ENCODE data around the gene SLC4A4. TPM values are rescaled to one million over a fixed set of nuclear protein-coding genes. Genes with fewer than 3 reads are reported as not detected.

The SLC4A4 gene
- total and polyA plus RNA-seq, 10 of the 15 experiments (the other 5 are each of a cell fraction or from before 2014, with no cell fraction given) = 0.05 to 0.44 (median 0.18) TPM

GRCh38 chr4:71404049-71404448 lies 65.2 kb downstream of the SLC4A4 start (continued):
- TF ChIP-seq, protein P1, sequence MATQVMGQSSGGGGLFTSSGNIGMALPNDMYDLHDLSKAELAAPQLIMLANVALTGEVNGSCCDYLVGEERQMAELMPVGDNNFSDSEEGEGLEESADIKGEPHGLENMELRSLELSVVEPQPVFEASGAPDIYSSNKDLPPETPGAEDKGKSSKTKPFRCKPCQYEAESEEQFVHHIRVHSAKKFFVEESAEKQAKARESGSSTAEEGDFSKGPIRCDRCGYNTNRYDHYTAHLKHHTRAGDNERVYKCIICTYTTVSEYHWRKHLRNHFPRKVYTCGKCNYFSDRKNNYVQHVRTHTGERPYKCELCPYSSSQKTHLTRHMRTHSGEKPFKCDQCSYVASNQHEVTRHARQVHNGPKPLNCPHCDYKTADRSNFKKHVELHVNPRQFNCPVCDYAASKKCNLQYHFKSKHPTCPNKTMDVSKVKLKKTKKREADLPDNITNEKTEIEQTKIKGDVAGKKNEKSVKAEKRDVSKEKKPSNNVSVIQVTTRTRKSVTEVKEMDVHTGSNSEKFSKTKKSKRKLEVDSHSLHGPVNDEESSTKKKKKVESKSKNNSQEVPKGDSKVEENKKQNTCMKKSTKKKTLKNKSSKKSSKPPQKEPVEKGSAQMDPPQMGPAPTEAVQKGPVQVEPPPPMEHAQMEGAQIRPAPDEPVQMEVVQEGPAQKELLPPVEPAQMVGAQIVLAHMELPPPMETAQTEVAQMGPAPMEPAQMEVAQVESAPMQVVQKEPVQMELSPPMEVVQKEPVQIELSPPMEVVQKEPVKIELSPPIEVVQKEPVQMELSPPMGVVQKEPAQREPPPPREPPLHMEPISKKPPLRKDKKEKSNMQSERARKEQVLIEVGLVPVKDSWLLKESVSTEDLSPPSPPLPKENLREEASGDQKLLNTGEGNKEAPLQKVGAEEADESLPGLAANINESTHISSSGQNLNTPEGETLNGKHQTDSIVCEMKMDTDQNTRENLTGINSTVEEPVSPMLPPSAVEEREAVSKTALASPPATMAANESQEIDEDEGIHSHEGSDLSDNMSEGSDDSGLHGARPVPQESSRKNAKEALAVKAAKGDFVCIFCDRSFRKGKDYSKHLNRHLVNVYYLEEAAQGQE (IDR thresholded peaks at IDR 0.05; ENCODE audit: low read depth, low read length) = no peak
- TF ChIP-seq, protein P2, sequence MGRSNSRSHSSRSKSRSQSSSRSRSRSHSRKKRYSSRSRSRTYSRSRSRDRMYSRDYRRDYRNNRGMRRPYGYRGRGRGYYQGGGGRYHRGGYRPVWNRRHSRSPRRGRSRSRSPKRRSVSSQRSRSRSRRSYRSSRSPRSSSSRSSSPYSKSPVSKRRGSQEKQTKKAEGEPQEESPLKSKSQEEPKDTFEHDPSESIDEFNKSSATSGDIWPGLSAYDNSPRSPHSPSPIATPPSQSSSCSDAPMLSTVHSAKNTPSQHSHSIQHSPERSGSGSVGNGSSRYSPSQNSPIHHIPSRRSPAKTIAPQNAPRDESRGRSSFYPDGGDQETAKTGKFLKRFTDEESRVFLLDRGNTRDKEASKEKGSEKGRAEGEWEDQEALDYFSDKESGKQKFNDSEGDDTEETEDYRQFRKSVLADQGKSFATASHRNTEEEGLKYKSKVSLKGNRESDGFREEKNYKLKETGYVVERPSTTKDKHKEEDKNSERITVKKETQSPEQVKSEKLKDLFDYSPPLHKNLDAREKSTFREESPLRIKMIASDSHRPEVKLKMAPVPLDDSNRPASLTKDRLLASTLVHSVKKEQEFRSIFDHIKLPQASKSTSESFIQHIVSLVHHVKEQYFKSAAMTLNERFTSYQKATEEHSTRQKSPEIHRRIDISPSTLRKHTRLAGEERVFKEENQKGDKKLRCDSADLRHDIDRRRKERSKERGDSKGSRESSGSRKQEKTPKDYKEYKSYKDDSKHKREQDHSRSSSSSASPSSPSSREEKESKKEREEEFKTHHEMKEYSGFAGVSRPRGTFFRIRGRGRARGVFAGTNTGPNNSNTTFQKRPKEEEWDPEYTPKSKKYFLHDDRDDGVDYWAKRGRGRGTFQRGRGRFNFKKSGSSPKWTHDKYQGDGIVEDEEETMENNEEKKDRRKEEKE (IDR thresholded peaks at IDR 0.05) = no peak
- TF ChIP-seq, protein P3, sequence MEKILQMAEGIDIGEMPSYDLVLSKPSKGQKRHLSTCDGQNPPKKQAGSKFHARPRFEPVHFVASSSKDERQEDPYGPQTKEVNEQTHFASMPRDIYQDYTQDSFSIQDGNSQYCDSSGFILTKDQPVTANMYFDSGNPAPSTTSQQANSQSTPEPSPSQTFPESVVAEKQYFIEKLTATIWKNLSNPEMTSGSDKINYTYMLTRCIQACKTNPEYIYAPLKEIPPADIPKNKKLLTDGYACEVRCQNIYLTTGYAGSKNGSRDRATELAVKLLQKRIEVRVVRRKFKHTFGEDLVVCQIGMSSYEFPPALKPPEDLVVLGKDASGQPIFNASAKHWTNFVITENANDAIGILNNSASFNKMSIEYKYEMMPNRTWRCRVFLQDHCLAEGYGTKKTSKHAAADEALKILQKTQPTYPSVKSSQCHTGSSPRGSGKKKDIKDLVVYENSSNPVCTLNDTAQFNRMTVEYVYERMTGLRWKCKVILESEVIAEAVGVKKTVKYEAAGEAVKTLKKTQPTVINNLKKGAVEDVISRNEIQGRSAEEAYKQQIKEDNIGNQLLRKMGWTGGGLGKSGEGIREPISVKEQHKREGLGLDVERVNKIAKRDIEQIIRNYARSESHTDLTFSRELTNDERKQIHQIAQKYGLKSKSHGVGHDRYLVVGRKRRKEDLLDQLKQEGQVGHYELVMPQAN (conservative IDR thresholded peaks at IDR 0.05) = no peak
- TF ChIP-seq, protein P4, sequence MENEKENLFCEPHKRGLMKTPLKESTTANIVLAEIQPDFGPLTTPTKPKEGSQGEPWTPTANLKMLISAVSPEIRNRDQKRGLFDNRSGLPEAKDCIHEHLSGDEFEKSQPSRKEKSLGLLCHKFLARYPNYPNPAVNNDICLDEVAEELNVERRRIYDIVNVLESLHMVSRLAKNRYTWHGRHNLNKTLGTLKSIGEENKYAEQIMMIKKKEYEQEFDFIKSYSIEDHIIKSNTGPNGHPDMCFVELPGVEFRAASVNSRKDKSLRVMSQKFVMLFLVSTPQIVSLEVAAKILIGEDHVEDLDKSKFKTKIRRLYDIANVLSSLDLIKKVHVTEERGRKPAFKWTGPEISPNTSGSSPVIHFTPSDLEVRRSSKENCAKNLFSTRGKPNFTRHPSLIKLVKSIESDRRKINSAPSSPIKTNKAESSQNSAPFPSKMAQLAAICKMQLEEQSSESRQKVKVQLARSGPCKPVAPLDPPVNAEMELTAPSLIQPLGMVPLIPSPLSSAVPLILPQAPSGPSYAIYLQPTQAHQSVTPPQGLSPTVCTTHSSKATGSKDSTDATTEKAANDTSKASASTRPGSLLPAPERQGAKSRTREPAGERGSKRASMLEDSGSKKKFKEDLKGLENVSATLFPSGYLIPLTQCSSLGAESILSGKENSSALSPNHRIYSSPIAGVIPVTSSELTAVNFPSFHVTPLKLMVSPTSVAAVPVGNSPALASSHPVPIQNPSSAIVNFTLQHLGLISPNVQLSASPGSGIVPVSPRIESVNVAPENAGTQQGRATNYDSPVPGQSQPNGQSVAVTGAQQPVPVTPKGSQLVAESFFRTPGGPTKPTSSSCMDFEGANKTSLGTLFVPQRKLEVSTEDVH (IDR thresholded peaks at IDR 0.05; ENCODE audit: low read depth, partially characterized antibody) = no peak
- TF ChIP-seq RUNX3 (IDR thresholded peaks at IDR 0.05; ENCODE audit: low read length) = no peak
- TF ChIP-seq RELA (IDR thresholded peaks at IDR 0.05; ENCODE audit: borderline replicate concordance, partially characterized antibody) = no peak
- TF ChIP-seq LARP7 (IDR thresholded peaks at IDR 0.05) = no peak
- TF ChIP-seq USF1 (IDR thresholded peaks at IDR 0.05; ENCODE audit: borderline replicate concordance, extremely low read length, insufficient read depth, low read depth, low read length) = no peak

All from GM12878 (cell line).